Parathyroid adenoma (tissue), 2 donors: ENCODE results near the gene USP24.

ENCODE experiments used
- H2AFZ ChIP-seq: fragments of 300-600 bp; sonication (generic); one replicate; pipeline ENCODE4 v1.7.0; 2017; ENCODE audit warnings: antibody characterized with exemption, mild to moderate bottlenecking
- H3K27ac ChIP-seq: fragments of 300-600 bp; sonication (generic); one replicate; pipeline ENCODE4 v1.7.0; 2017
- H3K27me3 ChIP-seq: fragments of 300-600 bp; sonication (generic); one replicate; pipeline ENCODE4 v1.7.0; 2017; ENCODE audit warnings: low read length; ENCODE audit not compliant: control insufficient read depth, insufficient read depth
- H3K36me3 ChIP-seq: fragments of 300-600 bp; sonication (generic); one replicate; pipeline ENCODE4 v1.7.0; 2017; ENCODE audit warnings: low read length; ENCODE audit not compliant: control insufficient read depth, insufficient read depth
- H3K4me1 ChIP-seq: fragments of 300-600 bp; sonication (generic); one replicate; pipeline ENCODE4 v1.7.0; 2017; ENCODE audit warnings: control low read depth
- H3K4me2 ChIP-seq: fragments of 300-600 bp; sonication (generic); one replicate; pipeline ENCODE4 v1.7.0; 2017; ENCODE audit warnings: low read length
- H3K4me3 ChIP-seq: fragments of 300-600 bp; sonication (generic); one replicate; pipeline ENCODE4 v1.7.0; 2017; ENCODE audit warnings: low read depth, low read length
- H3K79me2 ChIP-seq: fragments of 300-600 bp; sonication (generic); one replicate; pipeline ENCODE4 v1.7.0; 2017; ENCODE audit warnings: control low read depth
- H3K9ac ChIP-seq: fragments of 300-600 bp; sonication (generic); one replicate; pipeline ENCODE4 v1.7.0; 2017; ENCODE audit warnings: mild to moderate bottlenecking
- H3K9me3 ChIP-seq: fragments of 300-600 bp; sonication (generic); one replicate; pipeline ENCODE4 v1.7.0; 2017; ENCODE audit warnings: low read length; ENCODE audit not compliant: control insufficient read depth
- TF ChIP-seq, protein P1 (sequence below): fragments of 300-600 bp; sonication (generic); IDR thresholded peaks from one replicate; pipeline ENCODE4 v1.7.0; 2017; ENCODE audit warnings: antibody characterized with exemption, mild to moderate bottlenecking
- donor health status: primary hyperparathyroidism.

USP24 gene

DNA sequence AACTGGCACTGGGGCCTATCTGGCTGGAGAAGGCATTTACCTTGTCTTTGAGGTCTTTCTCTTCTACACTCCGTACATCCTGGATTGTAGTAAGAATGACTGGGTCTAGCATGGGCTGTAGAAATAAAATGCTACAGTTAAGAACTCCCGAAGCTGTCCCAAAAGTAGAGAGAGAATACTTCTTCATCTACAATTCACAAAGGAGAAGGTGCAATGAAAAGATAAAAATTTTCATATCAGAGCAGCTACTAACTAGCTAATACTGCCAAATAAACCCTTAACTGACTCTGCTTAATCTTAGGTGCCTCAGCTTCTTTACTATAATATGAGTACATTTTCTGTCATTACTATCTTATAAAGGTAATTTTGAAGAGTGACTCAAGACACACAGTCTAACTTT, 55.6 kb downstream of the USP24 start:
- H3K4me1 ChIP-seq = no peaks in the 10 kb centered on the region
- H2AFZ ChIP-seq = no peak overlapping the region
- no peaks in the 10 kb centered on the region for H3K79me2 ChIP-seq
- no peaks in the 10 kb centered on the region for H3K36me3 ChIP-seq
- TF ChIP-seq, protein P1, sequence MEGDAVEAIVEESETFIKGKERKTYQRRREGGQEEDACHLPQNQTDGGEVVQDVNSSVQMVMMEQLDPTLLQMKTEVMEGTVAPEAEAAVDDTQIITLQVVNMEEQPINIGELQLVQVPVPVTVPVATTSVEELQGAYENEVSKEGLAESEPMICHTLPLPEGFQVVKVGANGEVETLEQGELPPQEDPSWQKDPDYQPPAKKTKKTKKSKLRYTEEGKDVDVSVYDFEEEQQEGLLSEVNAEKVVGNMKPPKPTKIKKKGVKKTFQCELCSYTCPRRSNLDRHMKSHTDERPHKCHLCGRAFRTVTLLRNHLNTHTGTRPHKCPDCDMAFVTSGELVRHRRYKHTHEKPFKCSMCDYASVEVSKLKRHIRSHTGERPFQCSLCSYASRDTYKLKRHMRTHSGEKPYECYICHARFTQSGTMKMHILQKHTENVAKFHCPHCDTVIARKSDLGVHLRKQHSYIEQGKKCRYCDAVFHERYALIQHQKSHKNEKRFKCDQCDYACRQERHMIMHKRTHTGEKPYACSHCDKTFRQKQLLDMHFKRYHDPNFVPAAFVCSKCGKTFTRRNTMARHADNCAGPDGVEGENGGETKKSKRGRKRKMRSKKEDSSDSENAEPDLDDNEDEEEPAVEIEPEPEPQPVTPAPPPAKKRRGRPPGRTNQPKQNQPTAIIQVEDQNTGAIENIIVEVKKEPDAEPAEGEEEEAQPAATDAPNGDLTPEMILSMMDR = no peak
- no peaks in the 10 kb centered on the region for H3K27me3 ChIP-seq
- H3K4me2 ChIP-seq = no peak overlapping the region
- H3K27ac ChIP-seq = no peak overlapping the region
- no peak overlapping the region for H3K4me3 ChIP-seq
- H3K9ac ChIP-seq = no peak overlapping the region
- H3K9me3 ChIP-seq = no peaks in the 10 kb centered on the region

DNA sequence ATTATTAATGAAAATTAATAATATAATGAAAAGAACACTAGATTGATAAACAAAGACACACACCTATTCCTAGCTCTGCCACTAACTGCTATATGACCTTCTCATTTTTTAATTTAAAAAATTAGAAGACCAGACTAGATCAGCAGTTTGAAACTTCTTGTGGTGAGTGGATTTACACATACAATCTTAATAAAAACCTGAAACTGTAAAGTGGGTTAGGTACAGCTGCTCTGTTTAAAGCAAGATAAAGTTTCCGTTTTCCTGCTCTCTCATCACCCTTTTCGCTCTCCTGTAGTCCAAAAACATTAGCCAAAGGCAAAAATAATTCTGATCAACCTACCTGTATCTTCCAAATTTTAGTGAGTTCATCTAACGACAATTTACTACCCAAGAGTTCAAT, 58.6 kb downstream of the USP24 start:
- Histone ChIP-seq H3K27me3 (no peaks in the 10 kb centered on the region), H3K4me2 (no peak overlapping the region), H2AFZ (no peak overlapping the region), H3K4me3 (no peak overlapping the region), H3K9ac (no peak overlapping the region), H3K9me3 (no peaks in the 10 kb centered on the region), H3K27ac (no peak overlapping the region), H3K79me2 (no peaks in the 10 kb centered on the region), H3K36me3 (no peaks in the 10 kb centered on the region), H3K4me1 (no peaks in the 10 kb centered on the region)
- TF ChIP-seq, protein P1 = no peak

DNA sequence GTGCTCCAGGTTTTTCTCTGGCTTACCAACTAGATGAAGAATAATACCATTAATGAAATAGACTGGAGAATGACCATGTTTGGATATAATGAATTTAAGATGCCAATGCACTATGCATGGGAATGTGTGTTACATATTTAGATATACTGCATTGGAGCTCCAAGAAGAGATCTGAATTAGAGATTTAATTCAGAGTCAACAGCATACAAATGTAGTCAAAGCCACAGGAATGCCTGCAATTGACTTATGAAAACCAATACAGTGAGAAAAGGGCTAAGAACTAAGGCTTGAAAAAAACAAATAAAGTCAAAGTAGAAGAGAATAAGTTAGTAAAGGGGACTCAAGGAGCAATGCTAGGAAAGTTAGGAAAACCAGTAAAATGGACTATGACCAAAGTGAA, 59.1 kb downstream of the USP24 start:
- Histone ChIP-seq H3K9ac (no peak overlapping the region), H3K4me2 (no peak overlapping the region), H3K79me2 (no peaks in the 10 kb centered on the region), H2AFZ (no peak overlapping the region), H3K27ac (no peak overlapping the region), H3K4me1 (no peaks in the 10 kb centered on the region), H3K36me3 (no peaks in the 10 kb centered on the region), H3K27me3 (no peaks in the 10 kb centered on the region), H3K4me3 (no peak overlapping the region), H3K9me3 (no peaks in the 10 kb centered on the region)
- TF ChIP-seq, protein P1 = no peak

DNA sequence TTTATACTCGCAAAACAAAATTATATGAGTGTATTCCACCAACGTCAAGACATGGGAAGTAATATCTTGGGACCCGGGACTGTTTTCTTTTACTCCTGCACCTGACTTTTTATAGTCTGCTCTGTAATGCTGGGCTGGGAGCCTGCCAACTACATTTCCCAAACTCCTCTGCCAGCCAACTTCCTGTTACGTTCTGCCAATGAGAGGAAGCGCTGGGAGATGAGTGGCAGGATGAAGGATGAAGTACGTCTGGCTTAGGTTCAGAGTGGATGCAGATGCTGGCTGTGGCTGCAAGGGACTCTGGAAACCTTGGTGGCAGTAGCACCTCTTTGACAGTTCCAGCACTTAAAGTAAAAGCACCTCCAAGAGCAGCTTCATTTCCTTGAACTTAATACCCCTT, 59.6 kb downstream of the USP24 start:
- no peak overlapping the region for H3K4me2 ChIP-seq
- no peaks in the 10 kb centered on the region for H3K9me3 ChIP-seq
- H3K27me3 ChIP-seq = no peaks in the 10 kb centered on the region
- no peak overlapping the region for H2AFZ ChIP-seq
- no peak overlapping the region for H3K27ac ChIP-seq
- no peaks in the 10 kb centered on the region for H3K79me2 ChIP-seq
- no peaks in the 10 kb centered on the region for H3K36me3 ChIP-seq
- H3K4me1 ChIP-seq = no peaks in the 10 kb centered on the region
- no peak overlapping the region for H3K9ac ChIP-seq
- H3K4me3 ChIP-seq = no peak overlapping the region
- TF ChIP-seq, protein P1 = no peak

DNA sequence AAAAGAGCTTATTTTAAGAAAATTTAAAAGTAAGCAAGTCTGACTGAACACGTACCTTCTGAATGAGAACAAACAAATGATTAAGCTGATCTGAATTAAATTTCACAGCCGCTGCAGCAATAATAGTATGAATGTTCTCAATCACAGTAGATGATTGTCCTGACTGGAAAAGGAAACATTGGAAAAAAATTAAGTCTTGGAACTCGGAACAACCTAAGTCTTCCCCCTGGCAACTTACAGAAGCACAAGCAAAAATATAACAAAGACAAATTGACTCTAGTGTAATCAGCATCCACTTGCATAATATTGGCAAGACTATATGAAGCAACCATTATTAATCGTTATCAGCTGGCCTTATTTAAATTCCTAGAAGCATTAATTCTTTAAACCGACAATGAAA, 60.5 kb downstream of the USP24 start:
- no peaks in the 10 kb centered on the region for H3K27me3 ChIP-seq
- no peaks in the 10 kb centered on the region for H3K4me1 ChIP-seq
- no peak overlapping the region for H3K27ac ChIP-seq
- H3K36me3 ChIP-seq = no peaks in the 10 kb centered on the region
- no peak overlapping the region for H2AFZ ChIP-seq
- no peaks in the 10 kb centered on the region for H3K9me3 ChIP-seq
- no peak overlapping the region for H3K4me2 ChIP-seq
- H3K4me3 ChIP-seq = no peak overlapping the region
- TF ChIP-seq, protein P1 = no peak
- no peak overlapping the region for H3K9ac ChIP-seq
- no peaks in the 10 kb centered on the region for H3K79me2 ChIP-seq
